Measurements from ENCODE around the gene PTEN.
A peak's percentile ranks its signal among the peaks of the same experiment; 100 is the strongest.
"Not testable (repeated sequence)": the region's sequence is repeated elsewhere in the genome, so short reads cannot be mapped to it uniquely, and the experiment has no call there.

PTEN gene

GRCh38 chr10:87882555-87883294 lies 19.3 kb downstream of the PTEN start:
- H3K36me3 ChIP-seq: peaks cover 83% of the 10 kb centered on the region
- peaks cover 56% of the 10 kb centered on the region for H4K20me1 ChIP-seq
- no peaks in the 10 kb centered on the region for H3K27me3 ChIP-seq
- no peaks in the 10 kb centered on the region for H3K4me1 ChIP-seq
- H3K9ac ChIP-seq: no peak overlapping the region
- H3K9me3 ChIP-seq: peaks cover 50% of the 10 kb centered on the region
- no peak for TF ChIP-seq Cebpa-rat (IDR thresholded peaks at IDR 0.05)
- no peak overlapping the region for H3K4me3 ChIP-seq
- no peak overlapping the region for H3K4me2 ChIP-seq
- no peak overlapping the region for H3K27ac ChIP-seq

GRCh38 chr10:87886635-87887034 lies 23.2 kb downstream of the PTEN start:
- Histone ChIP-seq H3K9me3 (peaks cover 25% of the 10 kb centered on the region), H3K27me3 (no peaks in the 10 kb centered on the region), H3K4me1 (no peaks in the 10 kb centered on the region), H3K4me2 (no peak overlapping the region), H3K4me3 (no peak overlapping the region), H3K27ac (no peak overlapping the region), H3K36me3 (peaks cover 66% of the 10 kb centered on the region), H3K9ac (no peak overlapping the region), H4K20me1 (peaks cover 68% of the 10 kb centered on the region)
- TF ChIP-seq Cebpa-rat (IDR thresholded peaks at IDR 0.05): no peak

GRCh38 chr10:87887146-87887545 lies 23.7 kb downstream of the PTEN start:
- no peak overlapping the region for H3K9ac ChIP-seq
- H4K20me1 ChIP-seq: peaks cover 73% of the 10 kb centered on the region
- no peak overlapping the region for H3K4me3 ChIP-seq
- H3K27me3 ChIP-seq: no peaks in the 10 kb centered on the region
- H3K4me1 ChIP-seq: no peaks in the 10 kb centered on the region
- H3K36me3 ChIP-seq: peaks cover 68% of the 10 kb centered on the region
- H3K4me2 ChIP-seq: no peak overlapping the region
- peaks cover 25% of the 10 kb centered on the region for H3K9me3 ChIP-seq
- TF ChIP-seq Cebpa-rat (IDR thresholded peaks at IDR 0.05): no peak
- no peak overlapping the region for H3K27ac ChIP-seq

- peaks cover 25% of the 10 kb centered on the region for H3K9me3 ChIP-seq
- no peak overlapping the region for H3K9ac ChIP-seq
- peaks cover 70% of the 10 kb centered on the region for H3K36me3 ChIP-seq
- no peaks in the 10 kb centered on the region for H3K27me3 ChIP-seq
- H3K4me2 ChIP-seq: no peak overlapping the region
- no peak overlapping the region for H3K27ac ChIP-seq
- H3K4me1 ChIP-seq: no peaks in the 10 kb centered on the region
- TF ChIP-seq Cebpa-rat (IDR thresholded peaks at IDR 0.05): no peak
- H4K20me1 ChIP-seq: peaks cover 74% of the 10 kb centered on the region
- no peak overlapping the region for H3K4me3 ChIP-seq
Observed at GRCh38 chr10:87887548-87888289, 24.3 kb downstream of the PTEN start.

GRCh38 chr10:87895430-87895829 lies 32.0 kb downstream of the PTEN start:
- no peaks in the 10 kb centered on the region for H3K27me3 ChIP-seq
- H4K20me1 ChIP-seq: peaks cover 66% of the 10 kb centered on the region
- no peak for TF ChIP-seq Cebpa-rat (IDR thresholded peaks at IDR 0.05)
- H3K27ac ChIP-seq: no peak overlapping the region
- H3K4me2 ChIP-seq: no peak overlapping the region
- no peak overlapping the region for H3K4me3 ChIP-seq
- no peak overlapping the region for H3K9ac ChIP-seq
- peaks cover 86% of the 10 kb centered on the region for H3K36me3 ChIP-seq
- H3K4me1 ChIP-seq: no peaks in the 10 kb centered on the region
- peaks cover 39% of the 10 kb centered on the region for H3K9me3 ChIP-seq

GRCh38 chr10:87896216-87896615 lies 32.8 kb downstream of the PTEN start:
- H3K9me3 ChIP-seq: peaks cover 40% of the 10 kb centered on the region
- no peaks in the 10 kb centered on the region for H3K27me3 ChIP-seq
- no peak for TF ChIP-seq Cebpa-rat (IDR thresholded peaks at IDR 0.05)
- peaks cover 82% of the 10 kb centered on the region for H3K36me3 ChIP-seq
- H3K4me2 ChIP-seq: no peak overlapping the region
- no peak overlapping the region for H3K9ac ChIP-seq
- H3K4me1 ChIP-seq: no peaks in the 10 kb centered on the region
- peaks cover 63% of the 10 kb centered on the region for H4K20me1 ChIP-seq
- no peak overlapping the region for H3K4me3 ChIP-seq
- H3K27ac ChIP-seq: no peak overlapping the region

GRCh38 chr10:87897957-87898356 lies 34.5 kb downstream of the PTEN start:
- H3K9ac ChIP-seq, H3K4me2 ChIP-seq, H3K27ac ChIP-seq, H3K4me1 ChIP-seq, H3K4me3 ChIP-seq, H3K27me3 ChIP-seq: not testable (repeated sequence)
- peaks cover 61% of the 10 kb centered on the region for H4K20me1 ChIP-seq
- peaks cover 83% of the 10 kb centered on the region for H3K36me3 ChIP-seq
- peaks cover 57% of the 10 kb centered on the region for H3K9me3 ChIP-seq

GRCh38 chr10:87903396-87903795 lies 40.0 kb downstream of the PTEN start:
- Histone ChIP-seq H4K20me1 (peaks cover 73% of the 10 kb centered on the region), H3K9me3 (peaks cover 52% of the 10 kb centered on the region), H3K36me3 (peaks cover 78% of the 10 kb centered on the region)
- not testable (repeated sequence) for H3K9ac ChIP-seq, H3K4me3 ChIP-seq, H3K4me1 ChIP-seq, H3K27me3 ChIP-seq, H3K4me2 ChIP-seq, H3K27ac ChIP-seq

GRCh38 chr10:87913156-87913921 lies 49.9 kb downstream of the PTEN start:
- H3K9me3 ChIP-seq: peaks cover 69% of the 10 kb centered on the region
- H3K36me3 ChIP-seq: peaks cover 77% of the 10 kb centered on the region
- H4K20me1 ChIP-seq: peaks cover 87% of the 10 kb centered on the region
- no peak overlapping the region for H3K9ac ChIP-seq
- peaks cover 8% of the 10 kb centered on the region for H3K4me1 ChIP-seq
- no peak for TF ChIP-seq Cebpa-rat (IDR thresholded peaks at IDR 0.05)
- no peak overlapping the region for H3K4me2 ChIP-seq
- peak overlapping the region; percentile 16; the same call in 1 of the 2 replicates for H3K4me3 ChIP-seq
- H3K27ac ChIP-seq: no peak overlapping the region
- no peaks in the 10 kb centered on the region for H3K27me3 ChIP-seq

- no peak overlapping the region for H3K4me3 ChIP-seq
- peaks cover 85% of the 10 kb centered on the region for H4K20me1 ChIP-seq
- H3K4me2 ChIP-seq: no peak overlapping the region; the same call in 1 of the 2 replicates
- H3K27ac ChIP-seq: no peak overlapping the region
- peaks cover 10% of the 10 kb centered on the region for H3K4me1 ChIP-seq
- H3K9ac ChIP-seq: no peak overlapping the region
- TF ChIP-seq Cebpa-rat (IDR thresholded peaks at IDR 0.05): no peak
- peaks cover 60% of the 10 kb centered on the region for H3K36me3 ChIP-seq
- peaks cover 55% of the 10 kb centered on the region for H3K9me3 ChIP-seq
- H3K27me3 ChIP-seq: no peaks in the 10 kb centered on the region
Observed at GRCh38 chr10:87915406-87915805, 52.0 kb downstream of the PTEN start.
